ENCODE data around the gene ABCA3. TPM values are rescaled to one million over a fixed set of nuclear protein-coding genes. Genes with fewer than 3 reads are reported as not detected.

ABCA3 gene
- polyA plus RNA-seq, 1 donor from 2014 or later = 30.7 TPM

GRCh38 chr16:2236337-2237101 is 104.0 kb downstream of the ABCA3 start, which contains the start of gene DNASE1L2:
DNASE1L2 (plus strand) TSS chr16:2236444; CDS start chr16:2236817, 373 bp downstream.
- Histone ChIP-seq H3F3A (ENCODE audit: insufficient read depth, low read length, poor library complexity, severe bottlenecking) (no peaks in the 10 kb centered on the region), H3K36me3 (ENCODE audit: insufficient read depth, low read length) (no peaks in the 10 kb centered on the region), H3K9me3 (ENCODE audit: low read length) (no peaks in the 10 kb centered on the region), H3K4me2 (ENCODE audit: low read length) (no peak within 1 kb of the TSS), H3K9me2 (ENCODE audit: insufficient read depth, low read length) (no peaks in the 10 kb centered on the region), H2AFZ (ENCODE audit: low read depth, low read length) (no peak within 1 kb of the TSS), H3K4me3 (ENCODE audit: low read length) (peak within 1 kb of the TSS; percentile 25), H3K27ac (ENCODE audit: low read length) (no peak within 1 kb of the TSS), H3K9ac (ENCODE audit: low read length) (no peak within 1 kb of the TSS), H3K27me3 (ENCODE audit: insufficient read depth, low read depth, low read length) (peaks cover 15% of the 10 kb centered on the region), H3K79me2 (replicated peaks; ENCODE audit: insufficient read depth, low read length) (no peaks in the 10 kb centered on the region), H4K20me1 (ENCODE audit: insufficient read depth) (no peaks in the 10 kb centered on the region)
- no peak for TF ChIP-seq TAF1 (IDR thresholded peaks at IDR 0.05; ENCODE audit: low read depth)
- TF ChIP-seq POLR2AphosphoS5 (IDR thresholded peaks at IDR 0.05) = no peak
- TF ChIP-seq RAD21 (conservative IDR thresholded peaks at IDR 0.05) = no peak
- TF ChIP-seq EZH2 (IDR thresholded peaks at IDR 0.05; ENCODE audit: borderline replicate concordance, insufficient read depth, low read length, poor library complexity, severe bottlenecking) = no peak
- no peak for TF ChIP-seq EP300 (conservative IDR thresholded peaks at IDR 0.05; ENCODE audit: poor library complexity, severe bottlenecking)
- TF ChIP-seq REST (IDR thresholded peaks at IDR 0.05; ENCODE audit: borderline replicate concordance) = no peak
- no peak for TF ChIP-seq SMC3 (conservative IDR thresholded peaks at IDR 0.05; ENCODE audit: poor library complexity)
- TF ChIP-seq MXI1 (conservative IDR thresholded peaks at IDR 0.05; ENCODE audit: poor library complexity, severe bottlenecking) = no peak
- no peak for TF ChIP-seq CTCF (IDR thresholded peaks at IDR 0.05; ENCODE audit: poor library complexity, severe bottlenecking)

- no peaks in the 10 kb centered on the region for H3K79me2 ChIP-seq (replicated peaks; ENCODE audit: insufficient read depth, low read length)
- no peak overlapping the region for H3K9ac ChIP-seq (ENCODE audit: low read length)
- H3F3A ChIP-seq (ENCODE audit: insufficient read depth, low read length, poor library complexity, severe bottlenecking) = no peaks in the 10 kb centered on the region
- no peak overlapping the region for H3K4me3 ChIP-seq (ENCODE audit: low read length)
- TF ChIP-seq POLR2AphosphoS5 (IDR thresholded peaks at IDR 0.05) = no peak
- TF ChIP-seq CTCF (IDR thresholded peaks at IDR 0.05; ENCODE audit: poor library complexity, severe bottlenecking) = no peak
- no peak for TF ChIP-seq TAF1 (IDR thresholded peaks at IDR 0.05; ENCODE audit: low read depth)
- no peak for TF ChIP-seq EP300 (conservative IDR thresholded peaks at IDR 0.05; ENCODE audit: poor library complexity, severe bottlenecking)
- TF ChIP-seq SMC3 (conservative IDR thresholded peaks at IDR 0.05; ENCODE audit: poor library complexity) = no peak
- TF ChIP-seq MXI1 (conservative IDR thresholded peaks at IDR 0.05; ENCODE audit: poor library complexity, severe bottlenecking) = no peak
- TF ChIP-seq RAD21 (conservative IDR thresholded peaks at IDR 0.05) = no peak
- no peak for TF ChIP-seq EZH2 (IDR thresholded peaks at IDR 0.05; ENCODE audit: borderline replicate concordance, insufficient read depth, low read length, poor library complexity, severe bottlenecking)
- no peak for TF ChIP-seq REST (IDR thresholded peaks at IDR 0.05; ENCODE audit: borderline replicate concordance)
- H3K27ac ChIP-seq (ENCODE audit: low read length) = no peak overlapping the region
- no peaks in the 10 kb centered on the region for H3K9me2 ChIP-seq (ENCODE audit: insufficient read depth, low read length)
- H2AFZ ChIP-seq (ENCODE audit: low read depth, low read length) = no peak overlapping the region
- H4K20me1 ChIP-seq (ENCODE audit: insufficient read depth) = no peaks in the 10 kb centered on the region
- H3K9me3 ChIP-seq (ENCODE audit: low read length) = no peaks in the 10 kb centered on the region
- H3K4me2 ChIP-seq (ENCODE audit: low read length) = no peak overlapping the region
- no peaks in the 10 kb centered on the region for H3K36me3 ChIP-seq (ENCODE audit: insufficient read depth, low read length)
- peaks cover 15% of the 10 kb centered on the region for H3K27me3 ChIP-seq (ENCODE audit: insufficient read depth, low read depth, low read length)
These were observed 104.7 kb downstream of the ABCA3 start for GRCh38 chr16:2235695-2236336.
